Germinal center (tissue), 1 donor: Measurements from ENCODE around the gene RAB6C.
"Not testable (repeated sequence)": the region's sequence is repeated elsewhere in the genome, so short reads cannot be mapped to it uniquely, and the experiment has no call there.

Source experiments
- DNase-seq: peaks from one replicate; pipeline ENCODE4 v3.0.0; 2012; ENCODE audit warnings: mixed read lengths, low spot score

RAB6C gene

GRCh38 chr2:129996657-129997237, 17.3 kb downstream of the RAB6C start:
- not testable (repeated sequence) for DNase-seq

GRCh38 chr2:129998771-129999170, 19.3 kb downstream of the RAB6C start:
- not testable (repeated sequence) for DNase-seq

DNA sequence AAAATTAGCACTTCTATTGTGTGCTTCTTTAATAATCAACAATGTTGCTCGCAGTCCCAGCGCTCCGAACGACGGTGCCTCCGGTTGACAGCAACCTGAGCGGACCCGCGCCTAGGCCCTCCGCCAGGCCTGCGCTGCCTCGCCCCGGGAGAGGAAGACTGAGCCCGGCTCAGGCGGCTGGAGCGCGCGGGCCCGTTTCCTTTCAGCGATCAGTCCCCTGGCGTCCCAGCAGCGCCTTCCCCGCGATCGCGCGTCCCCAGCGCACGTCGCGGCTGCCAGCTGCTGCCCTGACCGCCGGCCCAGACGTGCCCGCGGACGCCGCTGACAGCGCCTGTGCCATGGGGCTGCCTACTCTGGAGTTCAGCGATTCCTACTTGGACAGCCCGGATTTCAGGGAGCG, 26.4 kb downstream of the RAB6C start:
- not testable (repeated sequence) for DNase-seq

DNA sequence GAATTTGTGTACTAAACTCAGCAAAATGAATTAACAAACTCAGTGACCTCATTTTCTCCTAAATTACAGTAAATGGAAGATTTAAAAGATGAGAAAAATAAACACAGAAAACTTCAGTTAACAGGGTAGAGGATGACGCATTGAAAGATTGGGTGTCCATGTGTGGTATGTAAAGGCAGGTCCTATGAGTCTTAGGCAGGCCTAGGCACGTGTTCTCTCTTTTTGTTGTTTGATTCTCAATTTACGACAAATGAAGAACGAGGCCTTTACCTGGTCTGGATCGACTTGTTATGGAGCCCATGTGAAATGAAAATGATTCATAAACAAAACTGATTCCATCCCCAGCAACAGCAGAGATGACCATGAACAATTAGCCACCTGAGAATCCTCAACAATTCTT, 37.2 kb downstream of the RAB6C start:
- not testable (repeated sequence) for DNase-seq

GRCh38 chr2:130019402-130019801, 39.9 kb downstream of the RAB6C start:
- no peak for DNase-seq

DNA sequence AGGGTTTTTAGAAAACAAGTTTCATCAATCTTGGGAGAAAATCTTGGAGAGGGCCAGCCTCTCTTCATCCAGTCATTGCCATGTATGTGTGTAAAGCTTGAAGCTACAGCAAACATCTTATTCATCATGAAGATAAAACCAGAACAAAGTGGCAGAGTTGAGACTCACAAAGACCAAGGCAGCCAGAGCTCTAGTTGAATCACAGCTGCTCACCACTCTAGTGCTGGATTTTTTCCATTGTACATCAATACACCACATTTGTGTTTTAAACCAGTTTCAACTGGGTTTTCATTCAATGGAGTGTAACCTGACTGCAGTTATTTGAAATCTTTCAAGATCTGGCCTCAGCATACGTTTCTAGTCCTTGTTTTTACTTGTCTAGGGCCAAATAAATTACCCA, 40.6 kb downstream of the RAB6C start:
- not testable (repeated sequence) for DNase-seq

DNA sequence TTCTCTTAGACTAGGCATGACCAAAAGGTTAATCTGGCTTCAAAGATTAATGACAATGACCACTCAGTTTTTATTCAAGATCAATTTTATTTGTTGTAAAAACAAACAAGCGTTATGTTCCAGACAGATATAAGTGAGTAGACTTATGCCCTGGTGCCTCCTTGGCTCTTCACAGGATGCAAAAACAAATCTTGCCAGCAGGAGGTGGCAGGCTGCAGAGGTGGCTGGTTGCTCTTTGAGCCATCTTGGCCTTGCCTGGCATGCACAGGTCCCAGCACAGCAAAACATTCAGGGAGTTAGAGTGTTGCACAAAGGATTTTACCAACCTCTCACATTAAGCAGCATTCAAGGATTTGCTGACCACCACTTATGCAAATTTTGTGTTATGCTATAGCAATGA, 46.5 kb downstream of the RAB6C start:
- DNase-seq: not testable (repeated sequence)
